ENCODE measurements around the gene ABCD4.
"Not testable (repeated sequence)": the region's sequence is repeated elsewhere in the genome, so short reads cannot be mapped to it uniquely, and the experiment has no call there.

ABCD4 gene

GRCh38 chr14:74302634-74303569 is at the start of gene ABCD4:
TSS of gene ABCD4 (minus strand) at chr14:74302934. CDS start at chr14:74302912, 22 bp downstream.
- DNase-seq (ENCODE audit: low spot score): peak; percentile 94

GRCh38 chr14:74350928-74351323 is 48.2 kb upstream of the ABCD4 start:
- DNase-seq (ENCODE audit: low spot score): no peak

- DNase-seq (ENCODE audit: low spot score): no peak
These were observed 47.6 kb upstream of the ABCD4 start for GRCh38 chr14:74350211-74350927.

- DNase-seq (ENCODE audit: low spot score): no peak
These were observed 47.0 kb upstream of the ABCD4 start for GRCh38 chr14:74349757-74350156.

GRCh38 chr14:74348735-74349463 is 46.2 kb upstream of the ABCD4 start:
- no peak for DNase-seq (ENCODE audit: low spot score)

GRCh38 chr14:74348241-74348734 is 45.6 kb upstream of the ABCD4 start, which contains the start of gene VRTN:
TSS of gene VRTN (plus strand) at chr14:74348471. CDS start at chr14:74356784, 8,313 bp downstream.
- DNase-seq (ENCODE audit: low spot score): no peak

- no peak for DNase-seq (ENCODE audit: low spot score)
These were observed 45.0 kb upstream of the ABCD4 start for GRCh38 chr14:74347795-74348100.

GRCh38 chr14:74347097-74347794 is 44.5 kb upstream of the ABCD4 start:
- no peak for DNase-seq (ENCODE audit: low spot score)

GRCh38 chr14:74346341-74346740 is 43.6 kb upstream of the ABCD4 start:
- no peak for DNase-seq (ENCODE audit: low spot score)

- no peak for DNase-seq (ENCODE audit: low spot score)
These were observed 31.2 kb upstream of the ABCD4 start for GRCh38 chr14:74333909-74334308.

GRCh38 chr14:74329950-74330552 is 27.3 kb upstream of the ABCD4 start:
- not testable (repeated sequence) for DNase-seq (ENCODE audit: low spot score)

- DNase-seq (ENCODE audit: low spot score): no peak
These were observed 23.8 kb upstream of the ABCD4 start for GRCh38 chr14:74326369-74327152.

- no peak for DNase-seq (ENCODE audit: low spot score)
These were observed 22.7 kb upstream of the ABCD4 start for GRCh38 chr14:74325446-74325845.

GRCh38 chr14:74324931-74325361 is 22.2 kb upstream of the ABCD4 start:
- DNase-seq (ENCODE audit: low spot score): peak; percentile 4

- DNase-seq (ENCODE audit: low spot score): no peak
These were observed 11.8 kb upstream of the ABCD4 start for GRCh38 chr14:74314576-74314975.

GRCh38 chr14:74313601-74314000 is 10.9 kb upstream of the ABCD4 start:
- no peak for DNase-seq (ENCODE audit: low spot score)

GRCh38 chr14:74312161-74312560 is 9.4 kb upstream of the ABCD4 start:
- no peak for DNase-seq (ENCODE audit: low spot score)

- DNase-seq (ENCODE audit: low spot score): no peak
These were observed 6.6 kb upstream of the ABCD4 start for GRCh38 chr14:74309125-74310022.

- DNase-seq (ENCODE audit: low spot score): no peak
These were observed 6.0 kb upstream of the ABCD4 start for GRCh38 chr14:74308695-74309094.

All from activated CD4-positive, alpha-beta T cell treated with anti-CD3 and anti-CD28 coated beads, Interleukin-2, Interleukin-4, amounts not matched to agents 100 ng/mL and 50 ng/mL, durations not matched to agents 16 hours and 8 hours (primary cell).